HG03108 (cell line): ENCODE results near the gene ATP9A.
A peak's percentile ranks its signal among the peaks of the same experiment; 100 is the strongest.

Experiments
- ATAC-seq: cut with Tn5 transposase; IDR thresholded peaks from one replicate; pipeline ENCODE4 v1.9.1; 2021; ENCODE audit warnings: moderate library complexity; ENCODE audit not compliant: unreplicated experiment

ATP9A gene

GRCh38 chr20:51604851-51605250, 163.3 kb downstream of the ATP9A start:
- no peak for ATAC-seq

- ATAC-seq: no peak
Measured at GRCh38 chr20:51602131-51602530, 166.1 kb downstream of the ATP9A start.

- ATAC-seq: no peak
Measured at GRCh38 chr20:51600950-51601349, 167.2 kb downstream of the ATP9A start.

GRCh38 chr20:51600016-51600420, 168.2 kb downstream of the ATP9A start:
- no peak for ATAC-seq

GRCh38 chr20:51598556-51598955, 169.6 kb downstream of the ATP9A start:
- ATAC-seq: no peak

GRCh38 chr20:51597389-51598231, 170.6 kb downstream of the ATP9A start:
- no peak for ATAC-seq

- no peak for ATAC-seq
Measured at GRCh38 chr20:51596668-51597388, 171.4 kb downstream of the ATP9A start.

GRCh38 chr20:51595744-51596143, 172.4 kb downstream of the ATP9A start:
- ATAC-seq: no peak

- ATAC-seq: peak; percentile 94
Measured at GRCh38 chr20:51595058-51595532, 173.1 kb downstream of the ATP9A start.

- ATAC-seq: no peak
Measured at GRCh38 chr20:51594236-51595057, 173.7 kb downstream of the ATP9A start.

GRCh38 chr20:51593584-51593983, 174.6 kb downstream of the ATP9A start:
- ATAC-seq: no peak

- ATAC-seq: no peak
Measured at GRCh38 chr20:51592564-51592963, 175.6 kb downstream of the ATP9A start.

GRCh38 chr20:51591871-51592270, 176.3 kb downstream of the ATP9A start:
- no peak for ATAC-seq

GRCh38 chr20:51588762-51589161, 179.4 kb downstream of the ATP9A start:
- no peak for ATAC-seq

- ATAC-seq: no peak
Measured at GRCh38 chr20:51587145-51587544, 181.0 kb downstream of the ATP9A start.

- no peak for ATAC-seq
Measured at GRCh38 chr20:51586005-51586440, 182.2 kb downstream of the ATP9A start.

GRCh38 chr20:51585148-51585547, 183.0 kb downstream of the ATP9A start:
- ATAC-seq: no peak

GRCh38 chr20:51584737-51585136, 183.5 kb downstream of the ATP9A start:
- ATAC-seq: no peak

- no peak for ATAC-seq
Measured at GRCh38 chr20:51584116-51584515, 184.1 kb downstream of the ATP9A start.

GRCh38 chr20:51583499-51583898, 184.7 kb downstream of the ATP9A start:
- ATAC-seq: no peak

- no peak for ATAC-seq
Measured at GRCh38 chr20:51583073-51583472, 185.1 kb downstream of the ATP9A start.
